Measurements from ENCODE around the gene TRIO.

- TF ChIP-seq ZBTB40 (IDR thresholded peaks at IDR 0.05; ENCODE audit: borderline replicate concordance) (no peak), NR2C1 (IDR thresholded peaks at IDR 0.05) (no peak), ATF2 (IDR thresholded peaks at IDR 0.05; ENCODE audit: low read length) (no peak), CTCF (IDR thresholded peaks at IDR 0.05 in 2 of 3, conservative IDR thresholded peaks at IDR 0.05 in 1 of 3; ENCODE audit: control insufficient read depth in 2 of 3, extremely low read depth in 1 of 3, insufficient read depth in 1 of 3, low read depth in 3 of 3, low read length in 3 of 3) (no peak), USF1 (IDR thresholded peaks at IDR 0.05; ENCODE audit: borderline replicate concordance, extremely low read length, insufficient read depth, low read depth, low read length) (no peak), ETV6 (conservative IDR thresholded peaks at IDR 0.05 in 1 of 2, IDR thresholded peaks at IDR 0.05 in 1 of 2; ENCODE audit: borderline replicate concordance in 1 of 2, low read depth in 1 of 2) (no peak), POLR2A (IDR thresholded peaks at IDR 0.05; ENCODE audit: low read depth, low read length) (no peak), ZBED1 (IDR thresholded peaks at IDR 0.05; ENCODE audit: borderline replicate concordance) (no peak), EP300 (IDR thresholded peaks at IDR 0.05; ENCODE audit: borderline replicate concordance in 1 of 2, control insufficient read depth in 1 of 2, low read depth in 2 of 2, low read length in 2 of 2) (no peak), YY1 (IDR thresholded peaks at IDR 0.05; ENCODE audit: low read depth, low read length) (no peak)
Measured at GRCh38 chr5:14332746-14333145, 189.6 kb downstream of the TRIO start.
